GM19467 (cell line): ENCODE data around the gene U2SURP.
A peak's percentile ranks its signal among the peaks of the same experiment; 100 is the strongest.
"Not testable (repeated sequence)": the region's sequence is repeated elsewhere in the genome, so short reads cannot be mapped to it uniquely, and the experiment has no call there.

Experiments used
- ATAC-seq: cut with Tn5 transposase; IDR thresholded peaks from one replicate; pipeline ENCODE4 v1.9.1; 2021; ENCODE audit warnings: mild to moderate bottlenecking, moderate library complexity; ENCODE audit not compliant: unreplicated experiment

The U2SURP gene

DNA sequence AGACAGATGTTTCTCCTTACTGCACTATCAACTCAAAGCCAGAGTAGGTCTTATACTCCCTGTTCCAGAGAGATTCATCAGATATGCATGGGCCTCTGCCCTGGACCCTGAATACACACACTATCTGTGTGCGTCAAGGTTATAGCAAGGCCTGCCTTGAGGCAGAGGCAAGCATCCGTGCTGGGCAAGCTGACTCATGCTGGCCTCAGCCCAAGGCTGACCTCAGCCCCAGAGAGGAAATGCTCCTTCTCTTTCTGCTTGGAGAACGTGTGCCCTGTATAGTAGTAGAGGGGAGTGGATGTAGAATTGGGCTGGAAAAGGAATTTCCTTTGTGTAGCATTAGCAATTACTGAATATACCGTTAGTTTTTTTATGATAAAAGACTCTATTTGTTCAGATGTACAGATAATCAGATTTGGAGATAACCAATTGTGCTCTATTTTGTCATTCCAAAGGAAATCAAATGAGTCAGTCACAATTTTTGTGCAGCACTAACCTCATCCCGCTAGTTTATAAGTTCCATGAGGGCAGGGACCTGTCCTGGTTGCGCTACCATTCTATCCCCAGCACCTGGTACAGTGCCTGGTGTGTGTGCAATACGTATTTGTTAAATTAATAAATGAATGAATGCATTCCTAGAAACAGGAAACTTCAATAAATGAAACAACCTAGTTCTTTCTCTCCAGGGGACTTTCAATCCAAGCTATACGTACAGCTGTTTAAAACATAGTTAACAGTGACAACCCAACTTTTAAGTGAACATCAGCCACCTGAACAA, 24.6 kb upstream of the U2SURP start:
- ATAC-seq = no peak

DNA sequence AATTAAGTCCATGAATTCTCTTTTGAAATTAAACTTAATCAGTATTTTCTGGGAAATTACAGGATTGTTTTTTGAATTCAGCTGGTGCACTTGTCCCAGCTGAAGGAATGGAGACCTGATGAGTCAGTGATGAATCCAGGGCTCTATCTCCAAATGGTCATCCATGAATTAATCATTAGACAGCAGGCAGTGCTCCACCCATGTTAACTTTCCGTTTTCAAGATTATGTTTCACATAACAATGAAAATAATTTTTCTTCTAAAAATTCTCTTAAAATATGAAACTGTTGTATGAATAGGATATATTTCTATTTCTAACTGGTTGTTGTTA, 24.0 kb upstream of the U2SURP start:
- ATAC-seq = no peak

- ATAC-seq = no peak
Measured at GRCh38 chr3:142981108-142981507, 20.3 kb upstream of the U2SURP start.

GRCh38 chr3:142982038-142982773, 19.2 kb upstream of the U2SURP start:
- ATAC-seq = no peak

GRCh38 chr3:142983318-142983717, 18.1 kb upstream of the U2SURP start:
- no peak for ATAC-seq

DNA sequence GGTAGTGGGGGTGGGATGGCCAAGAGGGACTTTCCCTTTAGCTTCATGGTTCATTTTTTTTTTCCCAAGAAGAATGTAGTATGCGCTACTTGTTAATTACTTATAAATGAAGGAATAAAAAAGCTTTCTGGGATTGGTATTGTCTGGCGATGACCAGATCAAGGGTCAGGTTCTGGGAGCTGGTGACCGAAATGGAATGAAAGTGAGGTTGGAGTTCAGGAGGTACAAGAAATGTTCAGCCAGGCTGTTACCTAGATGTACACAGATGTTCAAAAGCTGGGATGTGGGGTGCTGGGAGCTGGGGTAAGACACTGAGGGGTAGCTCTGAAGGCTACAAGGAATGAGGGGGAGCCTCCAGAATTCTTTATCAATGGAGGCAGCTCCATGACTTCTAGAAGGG, 17.1 kb upstream of the U2SURP start:
- ATAC-seq = no peak

GRCh38 chr3:142987080-142987700, 14.2 kb upstream of the U2SURP start:
- no peak for ATAC-seq

GRCh38 chr3:142987707-142988106, 13.7 kb upstream of the U2SURP start:
- ATAC-seq = peak; percentile 54

DNA sequence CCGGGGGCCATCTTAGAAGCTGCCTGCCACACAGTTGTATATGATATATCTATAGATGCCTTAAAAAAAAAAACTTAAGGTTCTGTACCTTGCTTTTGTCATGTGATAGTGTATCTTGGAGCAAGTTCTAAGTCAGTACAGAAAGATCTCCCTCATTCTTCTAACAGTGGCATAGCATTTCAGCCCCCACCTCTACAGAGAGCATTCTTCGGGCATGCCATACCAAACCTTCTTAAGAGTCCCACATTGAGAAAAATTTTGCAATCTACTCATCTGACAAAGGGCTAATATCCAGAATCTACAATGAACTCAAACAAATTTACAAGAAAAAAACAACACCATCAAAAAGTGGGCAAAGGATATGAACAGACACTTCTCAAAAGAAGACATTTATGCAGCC, 13.1 kb upstream of the U2SURP start:
- ATAC-seq = not testable (repeated sequence)

DNA sequence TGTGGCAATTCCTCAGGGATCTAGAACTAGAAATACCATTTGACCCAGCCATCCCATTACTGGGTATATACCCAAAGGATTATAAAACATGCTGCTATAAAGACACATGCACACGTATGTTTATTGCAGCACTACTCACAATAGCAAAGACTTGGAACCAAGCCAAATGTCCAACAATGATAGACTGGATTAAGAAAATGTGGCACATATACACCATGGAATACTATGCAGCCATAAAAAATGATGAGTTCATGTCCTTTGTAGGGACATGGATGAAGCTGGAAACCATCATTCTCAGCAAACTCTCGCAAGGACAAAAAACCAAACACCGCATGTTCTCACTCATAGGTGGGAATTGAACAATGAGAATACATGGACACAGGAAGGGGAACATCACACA, 12.5 kb upstream of the U2SURP start:
- not testable (repeated sequence) for ATAC-seq

DNA sequence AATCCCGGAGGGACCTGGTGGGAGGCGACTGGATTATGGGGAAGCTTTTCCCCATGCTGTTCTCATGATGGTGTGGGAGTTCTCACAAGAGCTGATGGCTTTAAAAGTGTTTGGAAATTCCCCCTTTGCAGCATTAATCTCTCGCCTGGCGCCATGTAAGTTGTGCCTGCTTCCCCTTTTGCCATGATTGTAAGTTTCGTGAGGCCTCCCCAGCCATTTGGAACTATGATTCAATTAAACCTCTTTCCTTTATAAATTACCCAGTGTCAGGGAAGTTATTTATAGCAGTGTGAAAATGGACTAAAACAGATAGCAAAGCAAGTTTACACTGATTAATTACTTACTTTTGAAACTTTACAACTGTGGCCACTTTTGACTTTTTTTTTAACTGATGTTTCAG, 10.6 kb upstream of the U2SURP start:
- ATAC-seq = no peak

GRCh38 chr3:142992323-142992722, 9.0 kb upstream of the U2SURP start:
- ATAC-seq = no peak

DNA sequence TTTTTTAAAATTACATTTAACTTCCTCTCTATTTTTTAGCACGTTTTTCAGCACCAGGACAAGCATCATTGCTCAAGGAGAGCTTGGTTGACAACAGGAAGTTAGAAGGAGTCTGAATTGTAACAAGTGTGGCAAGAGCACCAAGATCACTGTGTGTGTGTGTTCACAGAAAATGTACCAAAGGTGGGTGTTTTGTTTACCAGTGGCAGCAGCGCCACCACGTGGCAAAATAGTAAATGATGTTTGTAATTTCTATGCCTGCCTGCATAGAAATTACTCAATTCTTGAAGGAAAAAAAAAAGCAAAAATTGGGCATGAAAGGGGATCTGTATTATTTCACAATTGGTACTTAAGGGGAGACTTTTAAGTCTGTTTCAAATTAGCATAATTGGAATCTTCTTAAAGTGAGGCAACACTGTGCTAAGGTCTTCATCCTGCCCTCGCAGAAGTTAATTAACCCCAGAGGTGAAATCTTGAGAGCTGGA, 7.4 kb upstream of the U2SURP start:
- ATAC-seq = peak; percentile 47

DNA sequence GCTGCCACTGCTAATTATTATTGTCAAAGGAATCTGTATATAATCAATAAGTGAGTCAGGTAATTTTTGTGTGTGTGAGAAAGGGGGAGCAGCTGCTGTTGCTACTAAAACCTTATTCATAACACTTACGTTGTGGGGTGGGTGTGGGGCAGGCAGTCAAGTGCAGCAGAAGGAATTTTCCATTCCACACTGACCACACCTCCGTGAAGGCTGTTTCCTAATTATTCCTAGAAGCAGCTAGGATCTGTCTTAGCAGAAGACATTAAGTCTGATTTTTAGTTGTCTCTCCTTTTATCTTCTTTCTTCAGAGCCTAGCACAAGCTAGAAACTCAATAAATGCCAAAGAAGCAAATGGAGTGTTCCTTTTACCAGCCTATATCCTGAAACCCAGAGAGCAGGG, 4.0 kb upstream of the U2SURP start:
- ATAC-seq = no peak

DNA sequence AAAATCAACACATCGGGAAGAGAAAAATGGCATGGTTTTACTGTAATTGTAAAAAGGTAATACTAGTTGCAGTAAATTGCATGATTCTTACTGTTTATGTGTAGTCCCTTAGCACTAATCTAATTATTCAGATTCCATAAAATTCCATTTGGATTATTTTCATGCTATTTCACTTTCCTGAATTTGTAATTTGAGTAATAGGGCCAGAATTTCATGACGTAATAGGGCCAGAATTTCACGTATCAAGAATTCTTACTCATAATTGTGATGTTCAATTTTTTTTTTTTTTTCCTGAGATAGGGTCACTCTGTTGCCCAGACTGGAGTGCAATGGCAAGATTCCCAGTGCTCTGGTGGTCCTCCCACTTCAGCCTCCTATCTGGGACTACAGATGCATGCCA, 2.9 kb upstream of the U2SURP start:
- no peak for ATAC-seq

GRCh38 chr3:142999881-143000280, 1.5 kb upstream of the U2SURP start:
- ATAC-seq = no peak

- ATAC-seq = no peak
Measured at GRCh38 chr3:143000528-143000927, 842 bp upstream of the U2SURP start.

DNA sequence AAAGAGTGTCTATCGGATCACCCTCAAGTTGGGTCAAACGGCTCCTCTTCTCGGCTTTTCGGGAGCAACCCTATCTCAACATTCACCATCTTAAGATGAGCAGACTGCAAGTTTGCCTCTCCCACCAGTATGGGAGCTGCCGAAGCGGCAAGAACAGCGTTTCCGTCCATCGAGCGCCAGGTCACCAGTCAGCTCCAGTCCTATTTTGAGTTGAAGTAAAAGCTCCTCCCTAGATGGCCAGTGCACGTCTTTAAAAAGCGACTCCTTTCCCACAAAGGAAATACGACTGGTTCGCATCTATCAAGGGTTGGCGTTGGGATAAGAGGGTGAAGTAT, 369 bp upstream of the U2SURP start:
- peak; percentile 64 for ATAC-seq

DNA sequence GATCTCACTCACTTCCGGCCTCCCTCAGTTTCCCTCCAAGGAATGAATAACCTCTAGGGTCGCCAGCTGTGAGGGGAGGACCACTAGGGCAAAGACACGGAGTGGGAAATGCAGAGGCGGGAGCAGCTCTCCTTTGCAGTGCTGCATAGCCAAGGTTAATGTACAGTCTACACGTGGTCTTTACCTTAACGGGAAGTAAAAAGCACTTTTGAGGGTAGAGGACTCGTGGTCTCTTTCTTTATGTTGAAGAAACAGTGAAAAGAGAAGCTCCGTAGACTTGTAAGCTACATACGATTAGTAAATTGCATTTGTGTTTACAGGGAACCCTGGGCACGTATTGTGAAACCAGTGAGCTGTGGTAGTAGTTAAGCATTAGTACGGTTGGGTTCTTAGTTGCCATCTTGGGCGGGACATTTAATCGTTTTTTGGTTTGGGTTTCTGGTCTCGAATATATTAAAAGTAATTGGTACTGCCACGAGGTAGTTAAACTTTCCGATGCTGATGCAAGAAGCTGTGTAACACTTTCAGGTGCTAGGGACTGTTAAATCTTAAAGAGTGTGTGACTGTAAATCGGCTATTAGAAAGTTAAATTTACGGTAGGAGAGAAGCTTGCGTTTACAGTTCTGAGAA, 828 bp downstream of the U2SURP start:
- peak; percentile 31 for ATAC-seq

GRCh38 chr3:143002727-143003126, 1.4 kb downstream of the U2SURP start:
- ATAC-seq = no peak

DNA sequence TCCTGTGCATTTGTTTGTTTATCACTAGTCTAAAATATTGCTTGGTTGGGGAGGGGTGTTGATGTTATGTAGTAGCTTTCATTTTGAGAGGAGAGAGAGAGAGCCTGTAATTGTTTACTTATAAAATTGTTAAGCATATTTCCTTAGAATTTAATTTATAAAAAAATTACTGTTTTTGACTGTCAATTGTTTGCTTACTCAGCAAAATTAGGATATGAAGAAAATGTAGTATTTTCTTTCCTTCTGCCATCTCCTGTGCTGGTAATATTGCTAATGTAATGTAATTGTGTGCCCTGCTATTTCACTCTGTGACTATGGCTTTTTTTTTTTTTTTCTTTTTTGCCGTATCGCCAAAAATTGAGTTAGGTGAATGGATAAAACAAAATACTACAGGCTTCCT, 3.5 kb downstream of the U2SURP start:
- no peak for ATAC-seq

DNA sequence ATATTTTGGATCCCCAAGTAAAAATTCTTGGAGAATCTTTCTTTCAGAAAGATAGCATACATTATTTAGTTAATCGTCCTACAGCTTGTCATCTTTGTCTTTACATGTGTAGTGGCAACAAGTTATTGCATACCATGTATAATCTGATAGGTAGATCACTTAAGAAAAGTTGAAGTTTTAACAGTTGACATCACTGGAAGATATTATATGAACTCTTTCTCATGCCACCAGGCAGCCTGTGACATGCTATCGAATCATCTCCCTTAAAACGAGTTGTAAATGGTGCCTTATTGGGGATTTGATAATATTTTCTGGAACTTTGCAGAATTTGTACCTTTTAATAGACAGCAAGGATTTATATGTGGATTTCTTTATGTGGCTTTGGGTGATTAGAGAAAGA, 8.7 kb downstream of the U2SURP start:
- no peak for ATAC-seq
